AG20443 (cell line): ENCODE measurements around the gene XRN2.

Source experiments
- DNase-seq: peaks from one replicate; pipeline ENCODE4 v3.0.0; 2012; ENCODE audit warnings: low spot score, mixed read lengths

XRN2 gene, protein sequence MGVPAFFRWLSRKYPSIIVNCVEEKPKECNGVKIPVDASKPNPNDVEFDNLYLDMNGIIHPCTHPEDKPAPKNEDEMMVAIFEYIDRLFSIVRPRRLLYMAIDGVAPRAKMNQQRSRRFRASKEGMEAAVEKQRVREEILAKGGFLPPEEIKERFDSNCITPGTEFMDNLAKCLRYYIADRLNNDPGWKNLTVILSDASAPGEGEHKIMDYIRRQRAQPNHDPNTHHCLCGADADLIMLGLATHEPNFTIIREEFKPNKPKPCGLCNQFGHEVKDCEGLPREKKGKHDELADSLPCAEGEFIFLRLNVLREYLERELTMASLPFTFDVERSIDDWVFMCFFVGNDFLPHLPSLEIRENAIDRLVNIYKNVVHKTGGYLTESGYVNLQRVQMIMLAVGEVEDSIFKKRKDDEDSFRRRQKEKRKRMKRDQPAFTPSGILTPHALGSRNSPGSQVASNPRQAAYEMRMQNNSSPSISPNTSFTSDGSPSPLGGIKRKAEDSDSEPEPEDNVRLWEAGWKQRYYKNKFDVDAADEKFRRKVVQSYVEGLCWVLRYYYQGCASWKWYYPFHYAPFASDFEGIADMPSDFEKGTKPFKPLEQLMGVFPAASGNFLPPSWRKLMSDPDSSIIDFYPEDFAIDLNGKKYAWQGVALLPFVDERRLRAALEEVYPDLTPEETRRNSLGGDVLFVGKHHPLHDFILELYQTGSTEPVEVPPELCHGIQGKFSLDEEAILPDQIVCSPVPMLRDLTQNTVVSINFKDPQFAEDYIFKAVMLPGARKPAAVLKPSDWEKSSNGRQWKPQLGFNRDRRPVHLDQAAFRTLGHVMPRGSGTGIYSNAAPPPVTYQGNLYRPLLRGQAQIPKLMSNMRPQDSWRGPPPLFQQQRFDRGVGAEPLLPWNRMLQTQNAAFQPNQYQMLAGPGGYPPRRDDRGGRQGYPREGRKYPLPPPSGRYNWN

DNA sequence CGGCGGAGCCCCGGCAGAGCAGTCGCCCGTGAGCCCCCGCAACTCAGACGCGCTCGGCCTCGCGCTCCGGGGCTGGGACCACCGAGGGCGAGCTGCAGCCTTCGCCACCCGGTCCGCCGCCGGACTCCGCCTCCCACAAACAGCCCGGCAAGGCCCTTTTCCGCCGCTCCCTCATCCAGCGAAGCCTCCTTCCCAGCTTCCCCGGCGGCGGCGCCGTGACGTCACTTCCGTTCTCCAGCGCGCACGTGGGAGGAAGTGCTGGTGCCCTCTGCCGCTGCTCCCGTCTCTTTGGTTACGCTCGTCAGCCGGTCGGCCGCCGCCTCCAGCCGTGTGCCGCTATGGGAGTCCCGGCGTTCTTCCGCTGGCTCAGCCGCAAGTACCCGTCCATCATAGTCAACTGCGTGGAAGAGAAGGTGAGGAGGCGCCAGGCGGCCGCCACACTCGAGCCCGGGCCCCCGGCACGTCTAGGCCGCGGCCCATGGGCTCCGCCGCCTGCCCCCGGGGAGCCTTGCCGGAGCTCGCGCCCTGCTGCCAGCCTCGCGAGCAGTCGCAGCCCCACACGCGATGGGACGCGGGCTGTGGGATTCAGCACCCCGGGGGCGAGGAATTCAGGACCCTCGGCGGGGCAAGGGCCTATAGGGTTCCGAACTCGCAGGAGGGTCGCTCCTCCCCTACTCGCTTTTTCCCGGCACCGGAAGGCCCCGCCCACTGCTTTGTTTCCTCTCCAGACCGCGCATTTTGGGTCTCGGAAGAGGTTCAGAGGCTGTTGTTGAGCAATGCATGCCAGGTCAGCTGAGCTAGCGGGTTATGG, at the start of gene XRN2:
Gene XRN2, plus strand, starts transcription at position 271 of the 811 bp plus-strand sequence. Its CDS starts 68 bp downstream, at position 339.
- DNase-seq: peak; percentile 97

DNA sequence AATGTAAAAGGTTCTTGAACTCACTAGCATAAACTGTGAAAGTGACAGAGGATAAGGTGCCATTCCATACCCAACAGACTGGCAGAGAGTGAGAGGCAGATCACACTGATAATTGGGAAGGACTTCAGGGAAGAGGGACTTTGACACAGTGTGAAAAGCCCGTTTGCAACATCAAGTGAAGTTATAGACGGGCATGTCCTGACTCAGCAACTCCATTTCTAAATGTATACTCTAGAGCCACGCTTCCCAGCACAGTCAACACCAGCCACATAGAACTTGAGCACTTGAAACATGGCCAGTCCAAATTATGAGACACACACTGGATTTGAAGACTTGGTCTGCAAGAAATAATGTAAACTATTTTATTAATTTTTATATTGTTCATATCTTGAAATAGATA, 45.9 kb upstream of the XRN2 start:
- DNase-seq: no peak

DNA sequence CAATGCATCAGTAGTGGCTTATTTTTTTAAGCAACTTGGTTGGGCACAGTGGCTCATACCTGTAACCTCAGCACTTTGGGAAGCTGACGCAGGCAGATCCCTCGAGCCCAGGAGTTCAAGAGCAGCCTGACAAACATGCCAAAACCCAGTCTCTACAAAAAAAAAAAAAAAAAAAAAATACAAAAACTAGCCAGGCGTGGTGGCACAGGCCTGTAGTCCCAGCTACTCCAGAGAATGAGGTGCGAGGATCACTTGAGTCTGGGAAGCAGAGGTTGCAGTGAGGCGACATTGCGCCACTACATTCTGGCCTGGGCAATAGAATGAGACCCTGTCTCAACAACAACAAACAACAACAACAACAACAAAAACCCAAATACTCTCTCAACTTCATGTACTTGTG, 44.7 kb upstream of the XRN2 start:
- DNase-seq: no peak

DNA sequence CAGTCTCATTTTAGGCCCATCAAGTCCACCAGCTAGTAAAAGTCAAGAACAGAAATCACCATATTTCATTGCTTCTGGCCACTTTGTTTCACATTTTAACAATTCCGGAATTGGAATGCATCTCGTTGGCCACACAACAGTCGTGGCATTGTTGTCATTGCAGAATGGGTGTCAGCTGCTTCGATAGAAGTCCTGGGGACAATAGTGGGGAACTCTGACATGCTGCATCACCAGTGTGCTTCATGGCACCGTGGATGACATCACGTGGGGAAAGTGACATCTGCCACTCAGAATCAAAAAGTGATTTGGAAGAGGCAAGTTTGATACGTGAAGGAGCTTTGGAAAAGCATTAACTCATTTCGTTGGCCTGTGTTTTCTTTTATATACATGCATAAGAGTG, 43.8 kb upstream of the XRN2 start:
- no peak for DNase-seq

DNA sequence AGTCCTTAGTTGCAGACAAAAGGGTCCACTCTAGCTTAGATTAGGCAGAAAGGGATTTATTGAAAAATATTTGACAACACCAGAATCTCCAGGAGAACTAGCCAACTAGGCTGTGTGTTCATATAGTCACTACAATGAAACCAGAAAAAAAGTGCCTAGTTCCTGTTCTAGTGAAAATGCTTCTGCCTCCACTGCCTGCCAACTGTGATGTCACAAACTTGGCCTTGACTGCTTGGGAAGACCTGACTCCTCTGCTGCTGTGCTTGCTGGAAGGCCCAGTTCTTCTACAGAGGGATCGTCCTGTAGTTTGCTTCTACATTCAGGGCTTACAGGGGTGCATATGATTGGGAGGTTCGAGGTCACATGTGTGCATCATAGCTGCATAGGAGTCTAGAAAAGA, 40.3 kb upstream of the XRN2 start:
- DNase-seq: no peak

DNA sequence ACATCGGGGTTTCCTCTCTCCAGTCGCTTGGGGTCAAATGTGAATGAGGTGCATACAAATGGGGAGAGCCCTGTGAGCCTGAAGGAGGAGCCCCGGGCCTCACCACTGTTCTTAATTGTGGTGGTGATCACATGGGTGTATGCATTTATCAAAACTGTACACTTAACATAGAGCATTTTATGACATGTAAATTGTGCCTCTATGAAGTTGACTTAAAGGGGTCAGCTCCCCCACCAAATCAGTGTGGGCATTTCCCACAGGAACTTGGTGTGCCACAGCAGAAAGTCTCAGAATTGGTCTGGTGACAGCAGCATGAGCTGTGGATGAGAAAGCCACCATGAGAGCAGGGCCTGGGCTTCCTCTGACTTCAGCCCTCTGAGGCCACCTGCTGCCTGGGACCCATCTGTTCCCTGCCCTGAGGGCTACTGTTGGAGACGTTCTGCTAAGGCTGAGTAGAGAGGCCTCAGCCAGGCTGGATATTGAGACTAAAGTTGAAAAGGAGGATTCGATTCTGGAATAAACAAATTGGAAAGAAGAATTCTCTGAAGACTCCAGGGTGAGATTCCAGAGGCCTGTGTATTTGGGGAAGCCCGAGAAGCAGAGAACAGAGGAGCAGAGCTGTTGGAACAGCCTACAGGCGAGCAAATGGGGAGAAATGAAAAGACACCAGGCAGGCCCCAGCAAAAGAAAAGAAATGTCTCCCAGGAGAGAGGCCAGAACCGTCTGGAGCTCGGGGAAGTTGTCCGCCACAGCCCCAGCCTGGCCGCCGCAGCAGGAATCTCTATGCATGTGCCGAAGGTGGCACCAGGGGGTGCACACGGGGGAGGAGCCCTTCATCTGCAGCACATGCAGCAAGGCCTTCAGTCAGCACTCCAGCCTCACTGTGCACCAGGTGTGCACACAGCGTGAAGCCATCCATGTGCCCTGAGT, 37.6 kb upstream of the XRN2 start:
- DNase-seq: no peak

DNA sequence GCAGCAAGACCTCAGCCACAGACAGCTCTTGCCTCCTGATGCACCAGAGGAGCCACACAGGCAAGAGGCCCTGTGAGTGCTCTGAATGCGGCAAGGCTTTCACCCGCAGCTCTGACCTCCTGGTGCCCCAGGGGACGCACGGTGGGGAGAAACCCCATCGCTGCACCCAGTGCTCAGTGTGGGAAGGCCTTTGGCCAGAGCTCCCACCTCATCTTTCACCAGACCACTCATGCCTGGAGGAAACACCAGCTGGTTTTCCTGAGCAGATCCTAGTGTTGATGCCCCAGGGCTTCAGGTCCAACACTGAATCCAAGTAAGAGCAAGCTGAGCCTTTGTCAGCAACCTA, 37.0 kb upstream of the XRN2 start:
- DNase-seq: no peak

DNA sequence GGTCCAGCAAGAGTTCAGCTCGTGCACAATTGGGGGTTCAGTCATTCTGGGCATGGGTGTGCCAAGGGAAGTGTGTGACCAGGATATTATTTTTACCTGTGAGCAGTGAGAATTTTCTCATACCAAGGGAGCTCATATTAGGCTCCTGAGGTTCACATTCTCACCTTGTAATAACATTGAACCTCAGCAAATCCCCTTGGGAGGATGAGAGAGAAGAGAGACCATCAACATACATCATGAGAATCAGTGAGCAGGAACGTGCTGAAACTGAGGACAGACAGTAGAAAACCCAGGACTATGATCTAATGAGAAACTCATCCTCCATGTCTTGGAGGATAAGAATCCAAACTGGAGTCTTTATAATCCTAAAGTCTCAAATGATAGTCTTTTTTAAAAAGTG, 33.4 kb upstream of the XRN2 start:
- DNase-seq: no peak

DNA sequence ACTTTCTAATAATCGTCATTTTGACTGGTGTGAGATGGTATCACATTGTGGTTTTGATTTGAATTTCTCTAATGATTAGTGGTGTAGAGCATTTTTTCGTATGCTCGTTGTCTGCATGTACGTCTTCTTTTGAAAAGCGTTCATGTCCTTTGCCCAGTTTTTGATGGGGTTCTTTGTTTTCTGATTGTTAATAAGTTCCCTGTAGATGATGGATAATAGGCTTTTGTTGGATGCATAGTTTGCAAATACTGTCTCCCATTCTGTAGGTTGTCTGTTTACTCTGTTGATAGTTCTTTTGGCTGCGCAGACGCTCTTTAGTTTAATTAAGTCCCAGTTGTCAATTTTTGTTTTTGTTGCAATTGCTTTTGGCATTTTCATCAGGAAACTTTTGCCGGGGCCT, 32.3 kb upstream of the XRN2 start:
- no peak for DNase-seq

DNA sequence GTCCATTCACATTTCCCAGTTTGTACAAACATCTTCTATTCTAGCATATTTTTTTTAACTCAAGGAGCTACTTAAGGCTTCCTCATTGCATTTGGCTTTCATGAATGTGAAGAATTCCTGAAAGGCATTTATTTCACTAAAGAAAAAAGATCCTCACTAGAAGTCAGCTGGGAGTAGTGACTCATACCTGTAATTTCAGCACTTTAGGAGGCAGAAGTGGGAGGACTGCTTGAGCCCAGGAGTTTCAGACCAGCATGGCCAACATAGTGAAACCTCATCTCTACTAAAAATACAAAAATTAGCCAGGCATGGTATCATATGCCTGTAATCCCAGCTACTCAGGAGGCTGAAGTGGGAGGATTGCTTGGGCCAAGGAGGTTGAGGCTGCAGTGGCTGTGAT, 30.9 kb upstream of the XRN2 start:
- no peak for DNase-seq

DNA sequence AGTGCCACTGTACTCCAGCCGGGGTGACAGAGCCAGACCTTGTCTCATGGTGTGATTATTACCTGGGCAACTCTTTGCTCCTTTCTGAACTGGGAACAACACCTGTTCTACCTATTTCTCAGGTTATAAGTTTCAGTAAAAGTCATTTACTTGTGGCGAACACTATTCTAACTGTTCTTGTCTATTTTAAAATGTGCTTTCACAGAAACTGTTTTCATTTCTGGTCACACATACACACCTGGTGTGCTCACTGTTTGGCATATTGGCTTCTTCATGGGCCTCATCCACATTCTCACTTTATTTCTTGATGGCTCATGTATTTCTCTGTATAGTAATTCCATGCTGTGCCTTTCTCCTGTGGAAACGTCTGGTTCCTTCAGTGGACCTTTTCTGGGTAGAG, 30.5 kb upstream of the XRN2 start:
- DNase-seq: no peak

DNA sequence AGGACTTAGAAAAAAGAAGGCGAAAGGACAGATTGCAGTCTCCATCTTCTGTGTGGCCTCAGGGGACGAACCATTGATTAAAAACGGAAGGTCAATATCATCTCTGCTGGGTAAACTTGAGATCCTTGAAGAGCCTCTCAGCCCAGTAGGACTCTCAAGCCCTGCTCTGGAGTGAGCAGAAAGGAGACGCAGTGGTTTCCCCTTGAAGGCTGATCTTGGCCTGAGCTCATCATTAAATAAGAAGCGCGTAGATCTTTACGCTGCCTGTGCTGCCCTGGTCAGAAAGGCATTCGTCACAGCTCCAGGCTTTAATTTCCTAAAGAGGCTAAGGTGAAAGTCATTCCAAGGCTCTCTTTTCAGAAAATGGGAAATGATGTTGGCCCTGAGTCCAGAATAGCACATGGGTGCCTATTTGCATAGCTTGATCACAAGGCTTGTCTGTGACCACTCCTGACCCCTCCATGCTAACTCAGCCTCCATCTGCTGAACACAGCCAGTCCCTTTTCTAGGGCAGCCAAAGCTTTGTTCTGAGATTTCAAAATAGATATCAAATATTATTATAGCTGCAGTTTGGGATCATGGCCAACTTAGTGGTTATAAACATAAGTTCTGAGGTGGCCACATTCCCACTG, 29.3 kb upstream of the XRN2 start:
- DNase-seq: no peak

DNA sequence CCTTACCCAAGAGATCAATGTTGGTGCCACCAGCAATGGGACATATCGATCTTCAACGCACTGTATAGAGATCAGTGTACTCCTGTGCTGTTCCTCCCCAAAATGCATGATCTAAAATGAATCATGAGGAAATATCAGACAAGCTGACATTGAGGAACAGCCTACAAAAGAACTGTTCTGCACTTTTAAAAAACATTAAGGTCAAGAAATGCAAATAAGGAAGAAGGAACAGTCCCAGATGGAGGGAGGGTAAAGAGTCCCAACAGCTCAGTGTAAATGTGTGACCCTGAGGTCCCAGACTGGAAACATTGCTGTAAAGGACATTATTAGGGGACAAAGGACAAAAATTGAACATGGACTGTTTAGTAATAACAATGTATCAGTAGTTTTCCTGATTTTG, 24.3 kb upstream of the XRN2 start:
- no peak for DNase-seq

DNA sequence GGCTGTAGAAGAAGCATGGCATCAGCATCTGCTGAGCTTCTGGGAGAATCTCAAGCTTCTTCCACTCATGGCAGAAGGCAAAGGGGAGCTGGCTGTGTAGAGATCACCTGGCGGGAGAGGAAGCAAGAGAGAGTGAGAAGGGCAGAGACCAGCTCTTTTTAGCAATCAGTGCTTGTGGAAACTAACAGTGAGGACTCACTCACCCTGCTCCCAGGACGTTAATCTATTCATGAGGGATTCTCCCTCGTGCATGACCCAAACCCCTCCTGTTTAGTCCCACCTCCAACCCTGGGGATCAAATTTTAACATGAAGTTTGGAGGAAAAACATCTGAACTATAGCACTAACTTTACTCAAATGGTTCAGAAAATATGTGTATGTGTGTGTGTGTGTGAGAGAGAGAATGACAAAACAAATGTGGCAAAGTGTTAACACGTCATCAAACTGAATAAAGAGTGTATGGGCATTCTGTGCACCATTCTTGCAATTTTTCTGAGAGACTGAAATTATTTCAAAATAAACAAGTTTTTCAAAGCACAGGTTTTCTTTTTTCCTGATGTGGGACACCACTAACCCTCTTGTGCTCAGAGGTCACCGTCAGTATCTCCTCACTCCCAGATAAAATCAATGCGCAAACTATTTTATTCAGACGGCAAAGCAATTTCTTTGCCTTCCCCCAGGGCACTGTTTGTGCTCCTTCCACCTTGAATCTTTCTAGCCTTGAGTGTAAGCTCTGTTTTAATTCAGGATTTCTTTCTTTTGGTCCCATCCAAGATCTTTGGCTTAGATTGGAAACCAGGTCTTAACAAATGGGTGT, 23.2 kb upstream of the XRN2 start:
- no peak for DNase-seq

DNA sequence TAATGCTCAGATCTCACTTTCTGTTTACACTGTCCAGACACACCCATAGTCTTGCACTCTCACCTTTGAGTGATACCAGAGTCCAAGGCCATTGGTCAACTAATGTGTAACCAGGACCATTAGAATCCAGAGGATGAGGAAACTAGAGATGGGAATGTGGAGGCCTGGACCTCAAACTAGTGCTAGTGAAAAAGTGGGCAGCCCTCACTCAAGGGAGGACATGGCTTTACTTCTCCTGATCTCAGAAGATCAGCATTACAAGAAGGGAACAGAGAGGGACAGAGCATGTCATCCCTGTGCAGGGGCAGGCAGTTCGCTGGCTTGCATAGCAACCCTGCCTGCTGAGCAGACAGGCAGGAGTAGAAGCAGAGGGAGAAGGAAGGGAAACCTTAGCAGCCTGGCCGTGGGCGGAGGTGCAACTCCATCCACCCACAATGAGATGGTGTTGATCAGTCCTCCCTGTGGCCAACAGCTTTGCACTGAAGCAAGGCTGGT, 22.6 kb upstream of the XRN2 start:
- no peak for DNase-seq

DNA sequence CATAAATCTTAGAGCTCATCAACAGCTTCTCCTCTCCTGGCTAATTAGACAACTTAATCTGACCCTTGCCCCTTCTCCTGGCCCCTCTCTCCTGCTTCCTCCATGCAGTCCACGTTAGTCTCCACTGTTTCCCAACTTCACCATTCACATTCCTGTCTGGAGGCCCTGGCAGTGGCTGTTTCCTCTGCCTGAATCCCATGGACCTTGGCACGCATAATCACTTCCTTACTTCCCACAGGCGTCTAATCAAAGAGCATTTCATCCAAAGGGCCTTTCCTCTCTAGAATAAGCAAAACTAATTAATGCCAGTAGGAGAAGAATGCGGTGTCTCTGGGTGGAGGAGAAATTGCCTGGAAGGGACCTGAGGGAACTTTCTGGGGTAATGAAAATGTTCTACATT, 16.4 kb upstream of the XRN2 start:
- DNase-seq: no peak

DNA sequence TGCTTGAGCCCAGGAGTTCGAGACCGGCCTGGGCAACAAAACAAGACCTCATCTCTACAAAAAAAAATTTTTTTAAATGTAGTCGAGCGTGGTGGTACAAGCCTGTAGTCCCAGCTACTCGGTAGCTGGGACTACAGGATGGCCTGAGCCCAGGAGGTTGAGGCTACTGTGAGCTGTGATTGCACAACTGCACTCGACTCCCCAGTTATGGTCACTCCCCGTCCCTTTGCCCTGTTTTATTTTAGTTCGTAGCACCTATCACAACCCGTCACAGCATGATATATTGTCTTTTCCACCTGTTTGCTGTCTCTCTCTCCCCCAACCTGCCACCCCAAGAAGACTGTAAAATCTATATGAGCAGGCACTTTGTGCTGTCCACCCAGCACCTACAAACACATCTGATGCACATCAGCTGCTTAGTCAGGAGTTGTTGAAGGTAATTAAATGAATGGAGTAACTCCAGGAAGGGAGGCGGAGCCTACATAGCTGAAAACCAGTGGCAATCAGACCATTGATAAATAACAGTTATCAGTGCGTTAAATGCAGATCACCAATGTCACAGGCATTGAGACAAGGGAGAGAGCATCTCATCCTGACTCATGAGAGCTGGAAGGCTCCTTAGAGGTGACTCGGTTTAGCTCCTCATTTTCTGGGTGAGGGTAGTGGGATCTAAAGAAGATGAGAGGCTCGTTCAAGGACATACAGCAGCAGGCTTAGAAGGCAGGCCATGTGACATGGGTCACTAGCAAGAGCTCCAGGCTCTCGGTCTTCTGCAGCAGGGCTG, 14.4 kb upstream of the XRN2 start:
- DNase-seq: no peak

DNA sequence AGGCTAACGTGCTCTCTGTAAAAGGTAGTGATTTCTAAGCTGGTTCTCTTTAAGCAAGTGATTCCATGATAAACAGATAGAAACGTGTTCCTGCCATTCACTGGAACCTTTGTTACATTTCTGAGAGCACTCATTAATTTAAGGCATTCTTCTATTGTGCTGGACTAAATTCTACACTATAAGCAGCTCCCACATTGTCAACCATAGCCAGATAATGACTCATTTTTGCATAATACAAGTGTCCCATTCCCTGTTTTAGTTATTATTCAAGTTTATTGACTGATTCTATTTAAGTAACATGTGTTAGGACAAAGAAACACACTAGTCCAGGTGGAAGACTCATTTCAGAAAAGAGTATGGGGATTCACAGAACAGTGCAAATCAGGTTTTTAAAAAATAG, 13.5 kb upstream of the XRN2 start:
- no peak for DNase-seq

DNA sequence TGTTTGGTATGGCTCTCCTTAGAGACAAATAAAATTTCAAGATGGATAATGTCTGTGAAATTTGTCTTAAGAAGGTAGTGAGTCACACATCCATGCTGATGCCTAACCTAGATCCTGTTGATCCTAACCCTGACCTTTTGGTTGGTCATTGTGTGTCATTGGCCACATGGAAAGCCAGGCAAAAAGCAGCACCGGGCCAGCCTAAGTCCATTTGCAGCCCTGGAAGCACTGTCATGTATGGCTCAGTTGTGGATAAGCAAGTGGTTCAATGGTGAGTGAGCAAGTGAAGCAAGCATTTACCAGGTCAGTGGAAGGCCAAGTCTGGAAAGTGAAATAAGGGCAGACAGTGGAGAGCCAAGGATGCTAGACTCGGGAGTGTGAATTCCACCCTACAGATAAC, 12.1 kb upstream of the XRN2 start:
- no peak for DNase-seq
